ENCODE measurements around the gene DHX32. TPM values are rescaled to one million over a fixed set of nuclear protein-coding genes. Genes with fewer than 3 reads are reported as not detected.
"Not testable (repeated sequence)": the region's sequence is repeated elsewhere in the genome, so short reads cannot be mapped to it uniquely, and the experiment has no call there.

DHX32 gene
- total RNA-seq, 1 donor from 2014 or later: 33.2 TPM

GRCh38 chr10:125905069-125905994 lies 24.2 kb upstream of the DHX32 start:
- H3K27ac Mint-ChIP-seq; H3K4me1 Mint-ChIP-seq (ENCODE audit: unreplicated experiment); DNase-seq (ENCODE audit: extremely low spot score, unreplicated experiment); H3K27me3 Mint-ChIP-seq; H3K9me3 Mint-ChIP-seq; H3K4me3 Mint-ChIP-seq: not testable (repeated sequence)
- H3K36me3 Mint-ChIP-seq: peaks cover 11% of the 10 kb centered on the region

DNA sequence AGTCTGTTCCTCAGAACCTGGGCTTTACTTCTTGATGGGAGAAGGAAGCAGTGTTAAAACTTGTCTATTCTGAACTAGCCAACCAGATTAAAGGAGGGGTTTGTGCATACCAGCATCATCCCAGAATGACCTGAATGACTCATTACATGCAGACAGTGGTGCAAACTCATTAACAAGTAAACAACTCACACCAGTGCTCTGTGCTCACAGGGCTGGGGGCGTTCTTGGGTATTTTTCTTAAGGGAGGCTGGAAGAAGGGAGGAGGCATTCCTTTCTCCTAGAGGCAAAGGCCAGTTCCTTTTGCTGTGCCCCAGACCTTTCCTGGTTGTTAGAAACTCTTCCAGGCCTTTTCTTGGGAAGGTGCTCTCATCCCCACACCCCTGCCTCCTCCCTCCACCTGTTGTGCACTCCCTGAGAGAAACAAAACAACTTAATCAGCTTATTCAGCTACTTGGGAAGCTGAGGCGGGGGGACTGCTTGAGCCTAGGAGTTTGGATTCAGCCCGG lies 22.1 kb upstream of the DHX32 start:
- not testable (repeated sequence) for H3K9me3 Mint-ChIP-seq; H3K27me3 Mint-ChIP-seq; H3K36me3 Mint-ChIP-seq; H3K27ac Mint-ChIP-seq; H3K4me3 Mint-ChIP-seq; DNase-seq (ENCODE audit: extremely low spot score, unreplicated experiment); H3K4me1 Mint-ChIP-seq (ENCODE audit: unreplicated experiment)

DNA sequence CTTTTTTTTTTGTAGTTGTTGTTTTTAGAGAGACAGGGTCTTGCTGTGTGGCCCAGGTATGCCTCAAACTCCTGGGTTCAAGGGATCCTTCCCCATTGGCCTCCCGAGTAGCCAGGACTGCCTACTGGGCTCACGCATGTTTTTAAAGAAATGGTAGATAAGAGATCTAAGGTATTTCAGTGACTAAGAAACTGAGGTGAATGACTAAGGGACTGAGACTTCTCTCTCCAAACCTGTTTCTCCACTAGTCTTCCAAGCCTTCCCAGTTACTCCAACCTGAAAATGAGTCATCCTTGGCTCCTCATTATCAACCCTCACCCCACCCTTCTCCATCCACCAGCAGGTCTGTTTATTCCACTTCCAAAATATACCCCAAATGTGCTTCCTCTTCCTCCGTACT lies 19.9 kb upstream of the DHX32 start:
- H3K27ac Mint-ChIP-seq: peak overlapping the region; percentile 88
- peak overlapping the region; percentile 59 for H3K4me3 Mint-ChIP-seq
- peaks cover 12% of the 10 kb centered on the region for H3K4me1 Mint-ChIP-seq (ENCODE audit: unreplicated experiment)
- not testable (repeated sequence) for H3K36me3 Mint-ChIP-seq; H3K27me3 Mint-ChIP-seq; H3K9me3 Mint-ChIP-seq; DNase-seq (ENCODE audit: extremely low spot score, unreplicated experiment)

DNA sequence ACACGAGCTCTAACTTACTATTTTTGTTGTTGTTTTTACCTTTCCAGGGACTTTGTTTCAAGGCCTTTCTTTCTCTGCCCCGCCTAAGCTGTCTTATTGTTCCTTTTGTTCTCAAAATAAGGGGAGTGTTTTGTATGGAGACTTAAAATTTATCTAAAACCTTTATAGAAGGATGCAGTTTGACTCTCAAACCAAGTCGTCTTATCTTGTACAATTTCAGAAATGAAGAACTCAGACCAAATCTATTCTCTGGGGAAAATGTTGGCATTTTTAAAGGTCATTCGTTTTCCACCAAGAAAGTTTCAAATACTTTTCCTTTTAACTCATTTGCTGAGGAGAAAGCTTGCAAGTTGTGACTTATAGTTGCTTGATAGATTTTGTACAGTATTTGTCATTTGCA lies 16.2 kb upstream of the DHX32 start:
- H3K27me3 Mint-ChIP-seq; H3K9me3 Mint-ChIP-seq; DNase-seq (ENCODE audit: extremely low spot score, unreplicated experiment); H3K36me3 Mint-ChIP-seq: not testable (repeated sequence)
- peak overlapping the region; percentile 89 for H3K27ac Mint-ChIP-seq
- peak overlapping the region; percentile 86 for H3K4me3 Mint-ChIP-seq
- peaks cover 24% of the 10 kb centered on the region for H3K4me1 Mint-ChIP-seq (ENCODE audit: unreplicated experiment)

DNA sequence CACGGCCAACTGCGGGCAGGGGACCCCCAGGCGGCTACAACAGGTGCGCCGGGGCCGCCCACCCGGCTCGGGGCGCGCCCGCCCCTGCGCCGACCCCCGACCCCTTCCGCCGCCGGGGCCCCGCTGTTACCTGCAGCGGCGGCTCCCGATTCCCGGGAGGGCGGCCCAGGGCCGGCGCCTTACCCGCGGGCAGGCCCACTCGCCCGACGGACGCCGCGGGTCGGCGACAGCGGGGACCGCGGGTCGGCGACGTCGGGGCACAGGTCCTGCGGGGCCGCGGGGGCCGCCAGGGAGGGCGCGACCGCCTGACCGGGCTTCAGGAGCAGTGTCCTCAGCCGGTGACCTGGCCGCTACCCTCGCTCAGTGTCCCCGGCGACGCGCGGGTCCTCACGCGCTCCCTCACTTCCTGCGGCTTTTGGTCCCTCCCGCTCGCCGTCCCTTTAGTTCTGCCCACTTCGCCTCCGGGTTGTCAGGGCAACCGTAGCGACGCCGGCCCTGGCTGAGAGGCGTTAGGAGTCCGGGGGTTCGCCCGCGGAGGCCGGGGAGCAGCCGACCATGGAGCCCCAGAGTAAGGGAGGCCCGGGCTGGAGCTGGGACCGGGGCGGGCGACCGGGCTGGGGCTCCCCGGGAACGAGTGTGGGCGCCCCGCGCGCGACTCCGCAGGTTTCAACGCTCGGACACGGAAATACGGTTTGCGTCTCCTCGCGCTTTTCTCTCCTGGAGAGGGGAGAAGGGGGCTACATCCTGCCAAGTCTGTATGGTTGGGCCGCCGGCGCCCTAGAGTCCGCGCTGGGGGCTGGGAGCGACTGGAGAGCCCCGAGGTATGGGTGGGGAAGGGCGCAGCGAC lies 15.2 kb upstream of the DHX32 start, which contains the start of gene FANK1:
FANK1 (plus strand) TSS at position 477 of the 847 bp plus-strand sequence; CDS start at position 556, 79 bp downstream.
- not testable (repeated sequence) for H3K9me3 Mint-ChIP-seq, H3K36me3 Mint-ChIP-seq, H3K27me3 Mint-ChIP-seq
- Mint-ChIP-seq H3K4me3 (peak within 1 kb of the TSS; percentile 91), H3K4me1 (ENCODE audit: unreplicated experiment) (peaks cover 21% of the 10 kb centered on the region), H3K27ac (peak within 1 kb of the TSS; percentile 94)
- DNase-seq (ENCODE audit: extremely low spot score, unreplicated experiment): peak; percentile 90

GRCh38 chr10:125895130-125896087 lies 14.3 kb upstream of the DHX32 start:
- Mint-ChIP-seq H3K4me1 (ENCODE audit: unreplicated experiment) (peaks cover 17% of the 10 kb centered on the region), H3K4me3 (peak overlapping the region; percentile 91), H3K27ac (peak overlapping the region; percentile 94)
- not testable (repeated sequence) for H3K9me3 Mint-ChIP-seq, H3K36me3 Mint-ChIP-seq, H3K27me3 Mint-ChIP-seq
- TF ChIP-seq, protein P1, sequence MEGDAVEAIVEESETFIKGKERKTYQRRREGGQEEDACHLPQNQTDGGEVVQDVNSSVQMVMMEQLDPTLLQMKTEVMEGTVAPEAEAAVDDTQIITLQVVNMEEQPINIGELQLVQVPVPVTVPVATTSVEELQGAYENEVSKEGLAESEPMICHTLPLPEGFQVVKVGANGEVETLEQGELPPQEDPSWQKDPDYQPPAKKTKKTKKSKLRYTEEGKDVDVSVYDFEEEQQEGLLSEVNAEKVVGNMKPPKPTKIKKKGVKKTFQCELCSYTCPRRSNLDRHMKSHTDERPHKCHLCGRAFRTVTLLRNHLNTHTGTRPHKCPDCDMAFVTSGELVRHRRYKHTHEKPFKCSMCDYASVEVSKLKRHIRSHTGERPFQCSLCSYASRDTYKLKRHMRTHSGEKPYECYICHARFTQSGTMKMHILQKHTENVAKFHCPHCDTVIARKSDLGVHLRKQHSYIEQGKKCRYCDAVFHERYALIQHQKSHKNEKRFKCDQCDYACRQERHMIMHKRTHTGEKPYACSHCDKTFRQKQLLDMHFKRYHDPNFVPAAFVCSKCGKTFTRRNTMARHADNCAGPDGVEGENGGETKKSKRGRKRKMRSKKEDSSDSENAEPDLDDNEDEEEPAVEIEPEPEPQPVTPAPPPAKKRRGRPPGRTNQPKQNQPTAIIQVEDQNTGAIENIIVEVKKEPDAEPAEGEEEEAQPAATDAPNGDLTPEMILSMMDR (conservative IDR thresholded peaks at IDR 0.05): peak; percentile 18
- peak; percentile 88 for DNase-seq (ENCODE audit: extremely low spot score, unreplicated experiment)

GRCh38 chr10:125894176-125894575 lies 13.1 kb upstream of the DHX32 start:
- Mint-ChIP-seq H3K4me1 (ENCODE audit: unreplicated experiment) (peaks cover 17% of the 10 kb centered on the region), H3K4me3 (peak overlapping the region; percentile 91), H3K27ac (peak overlapping the region; percentile 69)
- not testable (repeated sequence) for H3K27me3 Mint-ChIP-seq; H3K36me3 Mint-ChIP-seq; DNase-seq (ENCODE audit: extremely low spot score, unreplicated experiment); H3K9me3 Mint-ChIP-seq

DNA sequence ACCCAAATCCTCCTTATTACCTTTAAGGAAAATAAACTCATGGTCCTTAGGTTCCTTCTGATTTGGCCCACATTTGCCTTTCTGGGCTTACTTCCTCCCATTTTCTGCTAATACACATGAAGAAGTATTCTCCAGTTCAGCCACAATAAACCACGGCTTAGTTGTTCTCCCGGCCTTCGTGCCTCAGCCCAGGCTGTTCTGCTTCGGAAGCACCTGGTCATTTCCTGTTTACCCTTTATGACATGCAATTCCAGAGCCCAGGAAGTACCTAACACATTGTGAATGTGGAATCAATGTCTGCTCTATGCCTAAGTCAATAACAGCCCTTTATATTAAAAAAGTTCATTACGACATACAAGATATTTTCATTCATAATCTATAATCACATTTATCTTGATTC lies 11.3 kb upstream of the DHX32 start:
- H3K27ac Mint-ChIP-seq; H3K27me3 Mint-ChIP-seq; H3K4me3 Mint-ChIP-seq; H3K36me3 Mint-ChIP-seq; DNase-seq (ENCODE audit: extremely low spot score, unreplicated experiment); H3K9me3 Mint-ChIP-seq: not testable (repeated sequence)
- H3K4me1 Mint-ChIP-seq (ENCODE audit: unreplicated experiment): peaks cover 17% of the 10 kb centered on the region

DNA sequence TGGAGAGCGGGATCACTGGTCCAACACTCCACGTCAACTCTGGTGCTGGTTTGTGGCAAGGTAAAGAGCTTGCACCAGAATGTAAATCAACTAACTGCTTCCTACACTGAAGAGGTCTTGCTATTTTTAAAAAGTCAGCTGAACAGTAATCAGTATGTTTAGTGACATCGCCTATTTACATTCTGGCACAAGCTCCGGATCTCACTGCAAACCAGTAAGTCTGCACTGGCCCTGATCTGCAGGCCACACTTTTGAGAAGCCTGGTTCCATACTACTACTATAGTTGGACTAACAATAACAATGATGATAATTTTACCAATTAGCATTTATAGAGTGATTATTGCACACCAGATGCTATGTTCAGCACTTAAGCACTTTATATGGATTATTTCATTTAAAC lies 8.3 kb upstream of the DHX32 start:
- not testable (repeated sequence) for H3K36me3 Mint-ChIP-seq; DNase-seq (ENCODE audit: extremely low spot score, unreplicated experiment); H3K9me3 Mint-ChIP-seq; H3K4me1 Mint-ChIP-seq (ENCODE audit: unreplicated experiment); H3K4me3 Mint-ChIP-seq; H3K27ac Mint-ChIP-seq; H3K27me3 Mint-ChIP-seq
